Spleen (tissue), 11 donors: Measurements from ENCODE around the gene PTPRM. TPM values are rescaled to one million over a fixed set of nuclear protein-coding genes. Genes with fewer than 3 reads are reported as not detected.

Experiments
- DNase-seq: peaks from one replicate; pipeline ENCODE4 v3.0.0-alpha.2; 2020
- H3K27ac ChIP-seq, 8 donors: fragments of 200-600 bp; sonication (generic) in 7 of 8; 1 replicate in 4 of 8; 2 replicates in 4 of 8; pipeline versions ENCODE4 v1.5.0 to v1.8.0; 2016 to 2021; ENCODE audit warnings: inconsistent platforms in 4 of 8, mild to moderate bottlenecking in 4 of 8, moderate library complexity in 1 of 8
- H3K27me3 ChIP-seq, 7 donors: fragments of 200-600 bp; sonication (generic) in 6 of 7; replicated peaks in 1 of 7; 1 replicate in 4 of 7; 2 replicates in 3 of 7; pipeline versions ENCODE4 v1.5.0 to v1.8.0; 2016 to 2021; ENCODE audit warnings: inconsistent platforms in 3 of 7, mild to moderate bottlenecking in 1 of 7
- H3K36me3 ChIP-seq, 6 donors: fragments of 200-600 bp; sonication (generic) in 5 of 6; 1 replicate in 4 of 6; 2 replicates in 2 of 6; pipeline versions ENCODE4 v1.5.0 to v1.8.0; 2016 to 2021; ENCODE audit warnings: inconsistent platforms in 2 of 6
- H3K4me1 ChIP-seq, 6 donors: fragments of 200-600 bp; sonication (generic) in 5 of 6; 1 replicate in 3 of 6; 2 replicates in 3 of 6; pipeline versions ENCODE4 v1.5.0 to v1.8.0; 2016 to 2021; ENCODE audit warnings: inconsistent platforms in 3 of 6
- H3K4me3 ChIP-seq, 8 donors: fragments of 200-600 bp; sonication (generic) in 7 of 8; 1 replicate in 4 of 8; 2 replicates in 4 of 8; pipeline versions ENCODE4 v1.5.0 to v1.8.0; 2016 to 2021; ENCODE audit warnings: inconsistent platforms in 4 of 8, mild to moderate bottlenecking in 4 of 8, moderate library complexity in 2 of 8
- H3K9me3 ChIP-seq, 8 donors: fragments of 200-600 bp; sonication (generic) in 7 of 8; 1 replicate in 4 of 8; 2 replicates in 4 of 8; pipeline versions ENCODE4 v1.5.0 to v1.8.0; 2016 to 2021; ENCODE audit warnings: inconsistent platforms in 4 of 8
- CTCF ChIP-seq, 11 experiments: fragments of 200-600 bp in 7 of 11; fragments of 450-650 bp in 4 of 11; sonication (generic) in 4 of 11; IDR thresholded peaks in 8 of 11; conservative IDR thresholded peaks in 3 of 11; 1 replicate in 7 of 11; 2 replicates in 4 of 11; pipeline versions ENCODE4 v1.4.0 to v1.8.0; 2016 to 2021; ENCODE audit warnings: antibody characterized with exemption in 11 of 11, inconsistent platforms in 4 of 11, mild to moderate bottlenecking in 1 of 11
- POLR2A ChIP-seq, 3 donors: fragments of 450-650 bp; IDR thresholded peaks; one replicate each; pipeline ENCODE4 v1.5.1; 2017; ENCODE audit warnings: antibody characterized with exemption in 3 of 3, mild to moderate bottlenecking in 1 of 3
- POLR2AphosphoS5 ChIP-seq, 3 donors: sonication (generic); formaldehyde crosslinking; IDR thresholded peaks; one replicate each; pipeline ENCODE4 v1.5.1; 2017; ENCODE audit warnings: antibody characterized with exemption in 3 of 3
- WGBS, 5 donors: extraction: QIAGEN DNeasy Blood & Tissue Kit in 3 of 5; methylation state at CpG; one replicate each; pipeline versions ENCODE4 v1.1.5 to v1.1.7; 2013 to 2018; 5-methylcytosine and 5-hydroxymethylcytosine counted together
- intact Hi-C: fragments of 100-400 bp; cut with DNase I; formaldehyde crosslinking; loops from one replicate; pipeline ENCODE4 v1.15.0; 2023; ENCODE audit warnings: low total_unique reads
- polyA plus RNA-seq, 3 donors: library from polyadenylated mRNA; stranded (reverse); fragments of 200-250 nt; gene quantifications; one replicate each; pipeline ENCODE4 v1.2.1, GENCODE V29; 2013
- total RNA-seq, 7 donors: library from RNA; depleted of rRNA in 3 of 7; stranded (reverse); fragments of >200 nt in 3 of 7; fragmentation: NEBNext Ultra II Directional in 4 of 7; extraction: Animal tissue kit (Norgen Biotek cat#: 25700) in 4 of 7; gene quantifications; one replicate each; pipeline versions ENCODE4 v1.1.0 to v1.2.1, GENCODE V29; 2016 to 2021
- donor health status: healthy with polysubstance abuse.
- donor health status: DM: no; HTN: no; CAD: no; lungs with moderate emphysema.
- donor health status: DM: no; HTN: no; CAD: no.
- donor health status: Bipolar disorder and iron deficiency.
- donor health status: healthy.
- donor health status: DM: no; HTN: no; CAD: no.
- donor health status: DM: yes; HTN: yes; CAD: no.

PTPRM gene
- total and polyA plus RNA-seq, 10 donors: 23.5 to 97.8 (median 62.8) TPM

DNA sequence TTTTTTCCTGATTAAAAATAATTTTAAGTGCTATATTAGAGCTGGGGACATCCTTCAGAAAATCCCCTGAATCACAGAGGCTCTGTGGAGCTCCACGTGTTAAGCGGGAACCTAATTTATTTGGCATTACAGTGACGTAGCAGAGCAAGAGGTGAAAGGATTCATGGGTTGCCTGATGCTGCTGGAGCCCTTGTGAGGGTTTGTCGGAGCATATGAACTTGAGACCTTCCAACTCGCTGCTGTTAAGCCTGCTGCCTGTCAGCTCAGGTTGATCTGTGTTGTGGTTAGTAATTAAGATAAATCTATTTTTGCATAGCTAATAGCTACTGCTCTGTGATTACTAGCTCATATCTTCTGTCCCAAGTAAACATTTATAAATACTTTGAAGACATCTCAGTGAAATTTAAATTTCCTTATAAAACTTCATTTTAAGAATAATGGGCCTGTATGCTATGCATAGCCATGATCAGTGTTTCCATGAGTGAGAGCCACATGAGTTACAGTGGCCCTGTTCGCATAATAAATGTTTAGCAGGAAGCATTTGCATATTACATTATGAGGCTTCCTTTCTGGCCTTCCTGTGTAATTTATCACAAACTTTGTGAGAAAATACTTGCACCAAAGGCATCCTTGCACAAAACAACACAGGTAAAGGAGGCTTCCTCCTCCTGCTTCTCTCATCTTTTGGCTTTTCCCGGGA is 438.9 kb downstream of the PTPRM start:
- no peaks in the 10 kb centered on the region for H3K27me3 ChIP-seq
- H3K27ac ChIP-seq: no peak overlapping the region
- no peak for DNase-seq
- no peaks in the 10 kb centered on the region for H3K36me3 ChIP-seq
- H3K4me1 ChIP-seq: peaks cover 0 to 2% (median 0%) of the 10 kb centered on the region in 6 donors
- 86 to 92% (median 90%) methylated on average over 7 of the region's 7 CpGs for WGBS, 5 donors
- H3K4me3 ChIP-seq: no peak overlapping the region
- H3K9me3 ChIP-seq: no peaks in the 10 kb centered on the region
- intact Hi-C loops: no loop called here
- no peak for TF ChIP-seq POLR2A (IDR thresholded peaks at IDR 0.05)
- TF ChIP-seq POLR2AphosphoS5 (IDR thresholded peaks at IDR 0.05): no peak
- no peak for TF ChIP-seq CTCF (IDR thresholded peaks at IDR 0.05 in 8 of 11, conservative IDR thresholded peaks at IDR 0.05 in 3 of 11)

DNA sequence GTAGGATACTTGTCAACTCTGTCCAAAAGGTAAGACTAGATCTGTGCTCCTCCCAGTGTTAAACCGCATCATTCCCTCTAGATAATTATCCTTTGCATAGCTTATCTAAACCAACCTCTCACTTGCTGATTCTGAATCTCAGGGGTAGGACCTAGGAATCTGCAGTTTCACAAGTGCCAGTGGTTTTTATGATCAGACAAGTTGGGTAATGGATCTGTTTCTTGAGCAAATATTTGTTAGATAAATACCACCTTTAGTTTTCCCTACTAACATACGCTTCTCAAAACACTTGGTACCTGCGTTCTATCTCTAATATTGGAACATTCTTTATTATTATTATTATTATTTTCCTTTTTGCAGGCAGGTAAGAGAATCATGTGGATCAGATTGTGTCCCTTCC is 439.9 kb downstream of the PTPRM start:
- TF ChIP-seq POLR2AphosphoS5 (IDR thresholded peaks at IDR 0.05) (no peak), POLR2A (IDR thresholded peaks at IDR 0.05) (no peak), CTCF (IDR thresholded peaks at IDR 0.05 in 8 of 11, conservative IDR thresholded peaks at IDR 0.05 in 3 of 11) (no peak)
- Histone ChIP-seq H3K36me3 (no peaks in the 10 kb centered on the region), H3K4me3 (no peak overlapping the region), H3K27ac (no peak overlapping the region), H3K4me1 (peaks cover 0 to 2% (median 0%) of the 10 kb centered on the region in 6 donors), H3K9me3 (no peaks in the 10 kb centered on the region), H3K27me3 (no peaks in the 10 kb centered on the region)
- WGBS, 5 donors: 83 to 93% (median 93%) methylated on average over 3 of the region's 3 CpGs
- intact Hi-C loops: no loop called here
- no peak for DNase-seq

DNA sequence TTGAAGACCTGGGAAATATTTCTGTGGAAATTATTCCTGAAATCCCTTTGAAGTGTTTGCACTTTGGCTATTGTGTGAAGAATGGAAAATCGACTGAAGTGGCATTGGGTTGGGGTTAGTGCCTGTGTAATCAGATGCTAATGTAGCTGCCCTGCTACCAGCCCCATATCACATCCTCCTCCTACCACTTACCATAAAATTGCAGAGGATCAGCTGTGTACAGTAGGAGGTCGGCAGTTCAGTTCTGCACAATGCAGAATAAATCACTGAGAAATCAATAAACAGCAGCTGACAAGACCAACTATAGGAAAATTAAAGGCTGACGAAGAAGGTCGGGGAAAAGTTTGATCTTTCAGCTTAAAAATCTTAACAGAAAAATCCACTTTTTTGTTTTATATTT is 440.9 kb downstream of the PTPRM start:
- TF ChIP-seq CTCF (IDR thresholded peaks at IDR 0.05 in 8 of 11, conservative IDR thresholded peaks at IDR 0.05 in 3 of 11): no peak
- TF ChIP-seq POLR2A (IDR thresholded peaks at IDR 0.05): no peak
- no peak for TF ChIP-seq POLR2AphosphoS5 (IDR thresholded peaks at IDR 0.05)
- no peak overlapping the region for H3K4me3 ChIP-seq
- H3K36me3 ChIP-seq: no peaks in the 10 kb centered on the region
- no peaks in the 10 kb centered on the region for H3K9me3 ChIP-seq
- WGBS, 5 donors: 79 to 85% (median 83%) methylated on average over 4 of the region's 4 CpGs
- no peak for DNase-seq
- intact Hi-C loops: no loop called here
- H3K27ac ChIP-seq: no peak overlapping the region
- H3K4me1 ChIP-seq: peaks cover 0 to 2% (median 0%) of the 10 kb centered on the region in 6 donors
- H3K27me3 ChIP-seq: no peaks in the 10 kb centered on the region

DNA sequence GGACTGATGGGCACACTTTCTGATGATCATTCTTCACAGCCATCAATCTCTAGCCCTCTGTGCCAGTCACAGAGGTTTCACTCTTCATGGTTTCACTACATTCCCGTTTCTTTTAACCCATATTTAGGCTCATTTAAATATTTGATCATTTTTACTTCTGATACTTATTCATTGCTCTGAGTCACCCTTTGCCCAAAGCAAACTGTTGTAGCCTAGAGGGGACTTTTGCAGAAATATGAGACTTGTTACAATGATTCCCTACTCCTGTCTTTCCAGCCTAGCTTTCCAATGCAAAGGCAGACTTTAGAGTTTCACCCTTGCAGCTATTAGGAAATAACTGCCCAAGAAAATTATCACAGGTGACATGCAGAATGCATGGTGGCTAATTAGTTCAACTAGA is 444.2 kb downstream of the PTPRM start:
- DNase-seq: no peak
- no peaks in the 10 kb centered on the region for H3K9me3 ChIP-seq
- no peak overlapping the region for H3K27ac ChIP-seq
- intact Hi-C loops: no loop called here
- WGBS, 5 donors: 61 to 91% (median 74%) methylated on average over 1 of the region's 1 CpG
- no peak overlapping the region for H3K4me3 ChIP-seq
- no peaks in the 10 kb centered on the region for H3K36me3 ChIP-seq
- H3K27me3 ChIP-seq: no peaks in the 10 kb centered on the region
- no peaks in the 10 kb centered on the region for H3K4me1 ChIP-seq
- no peak for TF ChIP-seq POLR2A (IDR thresholded peaks at IDR 0.05)
- TF ChIP-seq POLR2AphosphoS5 (IDR thresholded peaks at IDR 0.05): no peak
- TF ChIP-seq CTCF (IDR thresholded peaks at IDR 0.05 in 8 of 11, conservative IDR thresholded peaks at IDR 0.05 in 3 of 11): no peak
